Diencephalon (tissue), 1 donor: ENCODE data around the gene WASHC2C. TPM values are rescaled to one million over a fixed set of nuclear protein-coding genes. Genes with fewer than 3 reads are reported as not detected.

ENCODE experiments used
- small RNA-seq: library from RNA; depleted of rRNA; stranded (forward); fragments of <200 nt; gene quantifications from one replicate; pipeline ENCODE3, GENCODE V24; 2014
- total RNA-seq: library from RNA; depleted of rRNA; stranded (reverse); fragments of >200 nt; gene quantifications from one replicate; pipeline ENCODE4 v1.2.3, GENCODE V29; 2014

The WASHC2C gene
- total RNA-seq: 32.1 TPM

GRCh38 chr10:45726703-45727420 is at the start of gene WASHC2C:
Gene WASHC2C, plus strand, starts transcription at chr10:45727266. Its CDS starts 52 bp downstream, at chr10:45727318.

Small RNA genes within 50 kb of the gene (small RNA-seq; reads per million reads assigned to genes)
- not detected for gene AC012044.1

Other genes with a start within 250 kb of the WASHC2C start
- gene ZFAND4, start 54.5 kb upstream of the WASHC2C start, total RNA-seq: 27.5 TPM
- 4.4 TPM for gene AGAP4, start 120.2 kb downstream of the WASHC2C start, total RNA-seq
- 65.7 TPM for gene TIMM23, start 245.2 kb downstream of the WASHC2C start, total RNA-seq